C4-2B (cell line): Measurements from ENCODE around the gene NWD2.

Source experiments
- H3K27ac ChIP-seq: fragments of 450-650 bp; 2 replicates; pipeline ENCODE4 v1.5.1; 2017
- ZFX ChIP-seq: fragments of 450-650 bp; IDR thresholded peaks from 2 replicates; pipeline ENCODE4 v1.6.1; 2017
- TF ChIP-seq, protein P1 (sequence below): fragments of 450-650 bp; conservative IDR thresholded peaks from 2 replicates; pipeline ENCODE4 v1.5.1; 2017; ENCODE audit warnings: mild to moderate bottlenecking

The NWD2 gene

DNA sequence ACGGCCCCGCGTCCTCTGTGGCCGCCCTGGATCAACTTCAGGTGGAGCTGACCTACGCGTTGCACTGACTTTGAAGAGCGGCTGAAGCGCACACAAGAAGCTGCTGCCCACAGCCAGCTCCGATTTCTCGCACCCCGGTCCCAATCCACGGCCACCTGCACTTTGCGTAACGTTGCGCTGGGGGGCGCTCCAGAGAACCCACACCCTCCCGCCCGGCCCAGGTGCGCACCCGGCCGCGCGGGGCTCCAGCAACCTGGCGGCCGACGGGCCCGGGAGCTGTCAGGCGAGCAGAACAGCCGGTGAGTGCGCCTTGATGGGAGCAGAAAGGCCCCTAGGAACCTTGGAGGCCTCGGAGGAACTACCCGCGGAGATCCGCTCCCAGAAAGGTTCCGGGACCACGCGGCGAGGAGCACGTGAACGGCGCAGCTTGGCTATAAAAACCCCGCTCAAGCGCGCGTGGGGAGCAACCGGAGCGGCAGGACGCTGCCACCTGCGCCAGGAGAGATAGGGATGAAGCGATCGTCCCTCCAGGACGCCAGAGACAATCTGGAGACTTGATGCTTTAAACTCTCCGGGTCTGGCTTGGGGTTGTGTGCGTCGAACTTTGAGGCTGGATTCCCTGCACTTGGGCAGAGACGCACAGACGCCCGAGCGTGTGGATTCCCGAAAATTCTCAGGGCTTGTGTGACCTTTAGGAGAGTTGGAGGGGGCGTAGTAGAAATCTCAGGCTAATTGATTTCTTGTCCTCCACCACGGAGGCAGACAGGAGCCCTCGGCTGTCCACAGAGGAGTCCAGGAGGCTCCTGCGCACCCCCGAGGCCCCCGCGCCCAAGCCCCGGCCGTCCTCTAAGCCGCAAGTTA lies 591 bp upstream of the NWD2 start:
- TF ChIP-seq, protein P1, sequence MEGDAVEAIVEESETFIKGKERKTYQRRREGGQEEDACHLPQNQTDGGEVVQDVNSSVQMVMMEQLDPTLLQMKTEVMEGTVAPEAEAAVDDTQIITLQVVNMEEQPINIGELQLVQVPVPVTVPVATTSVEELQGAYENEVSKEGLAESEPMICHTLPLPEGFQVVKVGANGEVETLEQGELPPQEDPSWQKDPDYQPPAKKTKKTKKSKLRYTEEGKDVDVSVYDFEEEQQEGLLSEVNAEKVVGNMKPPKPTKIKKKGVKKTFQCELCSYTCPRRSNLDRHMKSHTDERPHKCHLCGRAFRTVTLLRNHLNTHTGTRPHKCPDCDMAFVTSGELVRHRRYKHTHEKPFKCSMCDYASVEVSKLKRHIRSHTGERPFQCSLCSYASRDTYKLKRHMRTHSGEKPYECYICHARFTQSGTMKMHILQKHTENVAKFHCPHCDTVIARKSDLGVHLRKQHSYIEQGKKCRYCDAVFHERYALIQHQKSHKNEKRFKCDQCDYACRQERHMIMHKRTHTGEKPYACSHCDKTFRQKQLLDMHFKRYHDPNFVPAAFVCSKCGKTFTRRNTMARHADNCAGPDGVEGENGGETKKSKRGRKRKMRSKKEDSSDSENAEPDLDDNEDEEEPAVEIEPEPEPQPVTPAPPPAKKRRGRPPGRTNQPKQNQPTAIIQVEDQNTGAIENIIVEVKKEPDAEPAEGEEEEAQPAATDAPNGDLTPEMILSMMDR = no peak
- no peak for TF ChIP-seq ZFX
- H3K27ac ChIP-seq = no peak overlapping the region

DNA sequence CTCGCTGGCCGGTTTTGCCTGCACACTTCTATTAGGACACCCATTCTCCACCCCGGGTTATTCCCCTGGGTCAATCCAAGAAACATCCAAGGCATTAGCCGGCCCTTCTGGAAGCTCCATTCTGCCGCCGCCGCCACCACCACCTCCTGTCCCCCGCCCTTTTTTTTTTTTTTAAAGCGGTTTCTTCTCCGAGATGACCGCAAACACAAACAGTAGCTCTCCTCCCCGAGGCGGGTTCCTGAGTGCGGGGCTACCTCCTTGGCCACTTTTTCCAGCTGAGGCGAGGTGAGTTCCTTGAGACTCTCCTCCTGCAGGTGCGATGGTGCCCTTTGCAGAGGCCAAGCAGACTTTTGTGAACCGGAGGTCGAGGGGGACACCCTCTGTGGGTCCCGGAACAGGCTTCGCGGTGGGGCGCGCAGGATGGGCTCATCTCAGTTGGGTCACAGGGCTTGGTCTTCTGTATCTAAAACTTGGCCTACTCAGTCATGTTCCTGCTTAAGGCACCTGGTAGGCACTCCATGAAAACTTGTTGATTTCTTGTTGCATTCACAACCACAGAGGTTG lies 930 bp downstream of the NWD2 start:
- H3K27ac ChIP-seq = no peak overlapping the region
- TF ChIP-seq ZFX = no peak
- TF ChIP-seq, protein P1 = no peak

DNA sequence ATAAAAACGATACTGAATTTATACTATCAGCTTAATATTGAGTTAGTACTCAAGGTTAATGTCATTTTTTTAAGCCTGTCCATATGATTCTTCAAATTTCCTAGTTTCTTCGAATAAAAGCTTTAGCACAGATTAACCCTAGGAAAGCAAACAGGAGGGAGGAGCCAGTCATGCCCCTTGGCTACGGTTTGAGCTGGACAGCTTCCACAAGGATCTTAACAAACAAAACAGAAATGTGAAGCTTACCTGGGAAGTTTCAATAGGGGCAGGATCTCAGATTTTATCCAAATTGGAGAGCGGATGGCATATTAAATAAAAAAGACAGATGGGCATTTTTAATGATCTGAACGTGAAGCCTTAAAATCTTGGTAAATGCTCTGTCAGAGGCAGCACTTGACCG lies 2.3 kb downstream of the NWD2 start:
- H3K27ac ChIP-seq = no peak overlapping the region
- TF ChIP-seq, protein P1 = no peak
- TF ChIP-seq ZFX = no peak

DNA sequence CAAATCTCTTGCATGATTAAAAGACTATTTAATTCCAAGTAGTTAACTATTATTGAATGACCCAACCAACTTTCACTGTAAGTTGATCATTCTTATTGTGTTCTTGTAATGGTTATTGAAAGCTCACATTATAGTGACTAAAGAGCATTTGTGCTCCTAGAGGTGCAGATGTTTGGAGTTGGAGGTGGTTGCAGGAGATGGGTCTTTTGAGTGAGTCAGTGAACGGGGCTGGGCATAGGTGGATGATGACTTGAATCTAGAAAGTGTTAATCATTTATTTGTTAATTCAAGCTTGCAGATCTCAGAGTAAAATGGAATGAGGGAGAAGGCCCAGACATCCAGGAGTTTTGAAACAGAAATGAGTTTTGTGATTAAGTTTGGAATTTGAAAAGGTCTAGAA lies 13.7 kb downstream of the NWD2 start:
- no peak overlapping the region for H3K27ac ChIP-seq
- TF ChIP-seq ZFX = no peak
- TF ChIP-seq, protein P1 = no peak

DNA sequence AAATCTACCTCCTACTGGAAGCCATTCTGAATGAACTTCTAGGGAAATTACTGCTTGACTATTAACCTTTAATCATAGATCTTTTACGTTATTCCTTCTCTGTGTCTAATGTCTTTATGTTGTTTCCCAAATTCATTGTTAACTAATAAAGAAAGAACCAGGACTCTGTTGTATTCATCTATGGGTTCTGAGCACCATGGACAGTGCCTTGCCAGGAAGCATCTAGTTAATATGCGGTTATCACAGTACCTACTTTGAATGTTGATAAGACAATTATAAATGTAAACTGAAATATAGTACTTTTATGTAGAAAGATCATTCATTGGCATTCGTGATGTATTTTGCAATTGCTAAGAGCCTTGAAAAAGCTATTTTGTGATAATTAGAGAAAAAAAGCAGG lies 23.8 kb downstream of the NWD2 start:
- TF ChIP-seq, protein P1 = no peak

DNA sequence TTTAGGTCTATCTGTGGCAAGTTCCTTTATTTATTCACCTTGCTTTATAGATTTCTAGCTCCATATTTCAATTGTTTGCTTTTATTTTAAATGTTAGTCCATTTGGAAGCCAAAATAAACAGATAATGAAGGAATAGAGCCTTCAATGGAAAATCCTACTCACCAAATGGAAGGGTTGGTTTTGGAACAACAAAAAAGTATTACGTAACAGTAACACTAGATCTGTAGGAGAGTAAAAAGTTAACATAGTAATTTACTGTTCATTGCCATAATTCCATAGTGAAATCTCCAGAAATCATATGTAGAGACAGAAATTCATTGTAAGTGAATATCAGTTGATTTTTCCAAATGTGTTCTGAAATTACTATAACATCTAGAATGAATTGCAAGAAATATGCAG lies 34.6 kb downstream of the NWD2 start:
- no peak for TF ChIP-seq ZFX
- TF ChIP-seq, protein P1 = no peak
- H3K27ac ChIP-seq = no peak overlapping the region

More for the DNA sequence above, 23.8 kb downstream of the NWD2 start:
- no peak overlapping the region for H3K27ac ChIP-seq

DNA sequence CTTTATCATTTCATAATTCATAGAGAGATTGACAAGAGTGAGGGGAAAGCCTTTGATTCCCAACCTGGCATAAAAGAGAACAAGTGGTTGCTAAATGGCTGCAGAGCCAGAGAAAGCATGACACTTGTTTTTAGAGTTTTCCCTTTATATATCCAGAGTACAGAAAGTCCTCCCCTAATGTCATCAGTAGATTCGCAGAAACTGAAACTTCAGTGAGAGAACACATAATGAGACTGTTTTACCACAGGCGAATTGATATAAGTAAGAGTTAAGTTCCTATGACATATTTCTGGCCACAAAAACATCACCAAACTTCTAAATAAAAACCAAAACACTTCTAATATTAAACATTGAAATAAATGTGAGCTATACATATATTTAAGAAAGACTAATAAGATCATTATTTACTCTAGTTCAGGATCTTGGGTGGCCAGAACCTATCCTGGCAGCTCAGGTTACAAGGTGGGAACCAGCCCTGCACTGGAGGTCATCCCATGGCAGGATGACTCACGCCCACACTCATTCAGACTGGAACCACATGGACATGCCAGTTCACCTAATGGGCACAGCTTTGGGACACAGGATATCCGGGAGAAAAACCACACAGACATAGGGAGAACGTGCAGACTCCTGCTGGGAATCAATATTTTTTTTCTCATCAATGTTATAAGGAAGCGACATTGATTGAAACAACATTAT lies 35.5 kb downstream of the NWD2 start:
- TF ChIP-seq, protein P1 = no peak
- no peak for TF ChIP-seq ZFX
- no peak overlapping the region for H3K27ac ChIP-seq
